Measurements from ENCODE around the gene RPL39L. TPM values are rescaled to one million over a fixed set of nuclear protein-coding genes. Genes with fewer than 3 reads are reported as not detected.
A peak's percentile ranks its signal among the peaks of the same experiment; 100 is the strongest.
"Not testable (repeated sequence)": the region's sequence is repeated elsewhere in the genome, so short reads cannot be mapped to it uniquely, and the experiment has no call there.

Gene RPL39L
- 40.4 and 45.9 TPM in 2 replicates for total RNA-seq

DNA sequence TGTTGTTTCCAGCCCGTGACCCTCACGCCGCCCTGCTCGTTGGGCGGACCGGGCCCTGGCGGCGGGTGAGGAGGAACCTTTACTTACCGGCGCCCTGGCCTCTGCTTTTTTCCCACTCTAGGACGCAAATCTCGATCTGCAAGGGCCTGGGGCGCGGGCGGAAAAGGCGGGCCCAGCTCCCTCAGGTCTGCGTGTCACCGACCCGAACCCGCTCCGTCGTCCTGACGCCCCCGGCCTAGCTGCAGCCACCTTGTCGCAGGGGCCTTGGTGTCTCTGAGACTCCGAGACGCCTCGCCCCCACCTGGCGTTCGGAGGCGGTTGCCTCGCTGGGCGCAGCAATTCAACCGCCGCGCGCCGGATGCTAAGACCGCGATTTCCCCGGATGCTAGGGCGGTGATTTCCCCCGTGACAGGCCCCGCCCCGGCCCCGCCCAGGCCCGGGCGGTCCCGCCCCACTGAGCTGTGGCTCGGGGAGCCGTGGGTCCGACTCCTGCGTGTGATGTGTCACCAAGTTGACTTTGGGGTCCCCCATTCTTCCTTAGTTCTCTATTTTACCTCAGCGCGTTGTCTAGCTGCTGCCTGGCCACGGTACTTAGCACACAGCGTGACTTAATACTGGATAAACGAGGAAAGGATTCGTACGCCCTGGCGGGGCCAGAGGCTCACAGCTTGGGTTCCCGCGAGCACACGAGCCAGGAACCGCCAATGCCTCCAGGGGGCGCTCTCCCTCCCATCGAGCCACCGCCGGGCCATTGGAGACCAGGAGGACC is at the start of gene RPL39L:
Gene RPL39L, minus strand, starts transcription at position 371 of the 769 bp plus-strand sequence. CDS start 18,196 bp downstream, outside the sequence.
- peak; percentile 41 for DNase-seq (ENCODE audit: low read depth, low spot score)

DNA sequence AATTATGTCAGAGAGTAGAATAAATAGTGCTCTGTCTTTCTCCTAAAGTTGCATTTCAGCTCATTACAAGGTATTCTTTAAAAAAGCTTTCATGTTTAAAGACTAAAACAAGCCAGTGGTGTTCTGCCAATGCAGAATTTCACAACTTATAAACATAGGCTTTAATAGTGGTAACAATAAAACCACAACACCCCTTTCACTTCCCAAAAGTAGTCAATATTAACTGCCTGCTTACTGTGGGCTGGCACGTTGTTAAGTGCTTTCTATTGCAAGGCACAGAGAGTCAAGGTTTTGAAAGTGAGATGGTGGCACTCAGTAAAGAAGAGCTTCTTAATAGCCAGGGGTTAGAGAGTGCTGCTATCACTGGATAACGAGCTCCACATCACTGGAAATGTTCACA is 49.6 kb upstream of the RPL39L start:
- DNase-seq (ENCODE audit: low read depth, low spot score): no peak

DNA sequence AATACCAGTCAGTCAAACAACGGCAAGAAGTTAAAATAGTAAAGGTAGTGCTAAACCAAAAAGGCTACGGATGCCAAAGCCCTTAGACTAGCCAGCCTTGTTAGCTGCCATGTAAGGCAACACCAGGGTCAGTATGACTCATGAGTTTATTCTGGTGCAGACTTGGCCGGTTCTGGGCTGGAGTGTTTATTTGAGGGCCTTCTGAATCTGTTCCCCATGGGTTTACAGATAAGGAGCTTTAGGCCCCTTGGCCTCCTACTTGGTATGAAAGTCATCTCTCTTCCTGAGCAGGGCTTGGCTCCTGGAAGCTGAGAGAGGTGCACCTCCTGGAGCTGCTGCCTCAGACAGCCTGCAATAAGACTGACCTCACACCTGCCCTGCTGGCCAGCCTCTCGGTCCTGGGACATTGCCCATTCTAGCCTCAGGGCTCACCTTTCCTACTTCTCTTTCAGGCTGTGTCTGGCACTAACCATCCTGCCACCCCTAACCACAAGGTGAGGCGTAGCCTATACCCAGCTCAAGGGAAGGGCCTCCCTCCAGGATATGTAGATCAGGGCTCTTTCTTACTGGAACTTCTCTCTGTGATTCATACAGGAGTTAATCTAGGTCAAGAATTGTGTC is 47.6 kb upstream of the RPL39L start:
- DNase-seq (ENCODE audit: low read depth, low spot score): no peak

DNA sequence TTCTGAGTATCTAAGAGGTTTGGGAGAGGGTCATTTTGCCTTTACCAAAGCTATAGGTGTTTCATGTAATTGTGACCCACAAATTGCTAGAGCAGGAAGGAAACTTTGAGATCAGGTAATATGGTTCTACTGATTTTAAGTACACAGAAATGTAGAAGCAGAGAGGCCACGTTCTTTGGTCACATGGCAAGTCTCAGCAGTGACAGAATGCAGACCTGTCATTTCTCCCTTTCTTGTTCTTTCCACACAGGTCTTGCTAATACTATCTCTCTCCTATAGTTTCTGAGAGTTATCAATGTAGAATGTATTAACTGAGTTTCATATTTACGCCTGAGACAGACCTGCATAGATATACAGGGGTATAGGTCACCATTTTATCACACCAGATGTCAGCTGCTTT is 47.1 kb upstream of the RPL39L start:
- no peak for DNase-seq (ENCODE audit: low read depth, low spot score)

DNA sequence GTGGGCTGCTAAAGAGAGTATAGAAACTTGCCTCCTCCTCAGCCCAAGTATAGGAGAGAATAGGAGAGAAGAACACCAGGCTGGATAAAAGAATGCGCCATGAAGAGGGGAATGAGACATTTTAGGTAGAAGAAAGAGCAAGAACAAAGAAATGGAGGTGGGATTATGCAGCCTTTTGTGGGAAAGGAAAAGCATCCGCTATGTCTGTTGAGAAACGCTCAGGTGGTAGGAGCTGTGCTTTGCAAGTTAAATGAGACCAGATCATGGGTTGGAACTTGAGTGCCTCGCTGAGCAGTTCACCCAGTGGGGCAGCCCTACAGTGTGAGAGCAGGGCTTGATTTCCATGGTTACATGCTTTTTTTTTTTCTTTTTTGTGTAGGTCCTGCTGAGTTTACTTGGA is 46.5 kb upstream of the RPL39L start:
- DNase-seq (ENCODE audit: low read depth, low spot score): no peak

DNA sequence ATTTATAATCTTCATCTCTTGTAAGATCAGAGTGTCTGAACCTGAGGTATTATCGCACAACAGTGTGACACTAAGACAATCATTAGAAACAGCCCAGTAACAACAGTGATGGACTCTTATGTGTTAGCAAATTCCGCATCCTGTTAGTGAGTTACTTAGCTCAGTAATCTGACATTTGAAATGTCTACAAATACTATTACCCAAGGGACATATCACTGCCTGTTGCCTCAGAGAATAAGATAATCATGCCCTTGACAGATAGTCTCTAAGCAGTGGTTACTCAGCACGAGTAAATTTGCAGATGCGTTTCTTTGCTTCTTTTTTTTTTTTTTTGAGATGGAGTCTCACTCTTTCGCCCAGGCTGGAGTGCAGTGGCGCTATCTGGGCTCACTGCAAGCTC is 44.6 kb upstream of the RPL39L start:
- no peak for DNase-seq (ENCODE audit: low read depth, low spot score)

DNA sequence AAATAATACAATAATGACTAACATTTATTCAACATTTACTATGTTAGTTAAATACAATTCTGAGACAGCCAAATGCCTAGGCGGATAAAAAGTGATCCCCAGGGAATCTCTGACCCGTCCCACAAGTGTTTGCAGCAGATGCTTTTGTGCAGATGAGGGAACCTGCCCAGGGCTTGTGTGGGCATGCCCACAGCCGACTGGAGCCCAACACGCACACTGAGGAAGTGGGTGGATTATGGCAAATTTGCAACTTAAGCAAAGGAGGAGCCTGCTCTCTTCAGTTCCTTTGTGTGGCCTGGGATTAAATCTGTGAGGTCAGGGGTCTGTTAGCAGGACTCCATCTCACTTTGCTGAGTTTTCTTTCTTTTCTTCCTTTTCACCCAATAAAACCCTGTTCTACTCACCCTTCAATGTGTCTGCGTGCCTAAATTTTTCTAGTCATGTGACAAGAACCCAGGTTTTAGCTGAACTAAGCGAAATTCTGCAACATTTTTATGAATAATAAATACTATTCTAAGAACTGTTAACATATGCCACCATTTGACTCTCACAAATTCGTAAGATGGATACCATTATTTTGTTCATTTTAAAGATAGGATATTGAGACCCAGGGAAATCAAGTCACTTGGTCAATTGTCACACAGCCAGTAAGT is 44.0 kb upstream of the RPL39L start:
- DNase-seq (ENCODE audit: low read depth, low spot score): no peak

DNA sequence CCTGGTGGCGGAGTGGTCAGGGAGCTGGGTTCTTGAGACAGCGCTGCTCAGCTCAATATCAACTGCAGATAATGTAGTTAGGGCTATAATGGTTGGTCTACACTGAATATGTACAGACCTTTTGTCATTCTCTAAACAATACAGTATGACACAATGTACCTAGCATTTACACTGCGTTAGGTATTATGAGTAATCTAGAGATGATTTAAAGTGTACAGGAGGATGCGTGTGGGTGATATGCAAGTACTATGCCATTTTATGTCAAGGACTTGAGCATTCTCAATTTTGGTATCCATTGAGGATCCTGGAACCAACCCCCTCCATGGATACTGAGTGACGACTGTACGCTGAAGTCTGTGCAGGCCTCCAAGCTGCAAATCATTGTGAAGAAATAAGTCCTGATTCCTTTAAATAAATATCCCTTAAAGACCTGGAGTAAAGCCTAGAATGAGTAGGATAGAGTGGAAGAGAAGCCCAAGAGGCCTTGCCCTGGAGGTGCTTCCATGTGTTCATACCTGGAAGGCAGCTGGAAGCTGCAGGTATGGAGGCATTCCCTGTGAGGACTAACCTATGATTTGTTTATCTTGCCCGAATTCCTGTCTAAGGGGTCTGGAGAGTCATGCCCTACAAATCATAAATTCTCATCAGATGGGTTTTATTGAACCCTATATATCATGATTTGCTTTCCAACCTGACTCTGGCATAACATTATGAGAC is 42.3 kb upstream of the RPL39L start:
- no peak for DNase-seq (ENCODE audit: low read depth, low spot score)

DNA sequence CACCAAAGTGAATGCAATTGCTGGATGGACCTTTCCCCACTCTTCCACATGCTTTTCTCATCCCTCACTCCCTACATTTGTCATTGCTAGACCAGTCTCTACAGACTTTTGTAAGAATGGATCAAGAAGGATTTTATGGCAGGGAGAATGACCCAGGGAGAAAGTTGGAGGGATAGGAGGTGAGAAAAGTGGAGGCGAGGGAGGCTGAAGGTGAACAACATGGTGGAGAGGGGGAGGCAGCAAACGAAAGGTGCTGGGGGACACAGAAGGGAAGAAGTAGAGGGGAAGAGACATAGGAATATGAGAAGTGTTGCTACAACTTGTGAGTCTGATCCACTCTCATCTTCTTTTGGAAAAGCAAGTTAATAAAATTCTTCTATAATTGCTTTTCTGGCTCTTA is 33.6 kb upstream of the RPL39L start:
- DNase-seq (ENCODE audit: low read depth, low spot score): no peak

DNA sequence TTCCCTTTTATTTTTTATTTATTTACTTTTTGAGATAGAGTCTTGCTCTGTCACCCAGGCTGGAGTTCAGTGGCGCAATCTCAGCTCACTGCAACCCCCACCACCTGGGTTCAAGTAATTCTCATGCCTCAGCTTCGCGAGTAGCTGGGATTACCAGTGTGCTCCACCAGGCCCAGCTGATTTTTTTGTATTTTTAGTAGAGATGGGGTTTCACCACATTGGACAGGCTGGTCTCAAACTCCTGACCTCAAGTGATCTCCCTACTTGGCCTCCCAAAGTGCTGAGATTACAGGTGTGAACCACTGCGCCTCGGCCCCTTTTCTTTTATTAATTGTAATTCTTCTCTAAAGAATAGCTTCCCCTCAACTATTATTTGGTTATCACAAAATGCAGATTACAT is 31.6 kb upstream of the RPL39L start:
- not testable (repeated sequence) for DNase-seq (ENCODE audit: low read depth, low spot score)

DNA sequence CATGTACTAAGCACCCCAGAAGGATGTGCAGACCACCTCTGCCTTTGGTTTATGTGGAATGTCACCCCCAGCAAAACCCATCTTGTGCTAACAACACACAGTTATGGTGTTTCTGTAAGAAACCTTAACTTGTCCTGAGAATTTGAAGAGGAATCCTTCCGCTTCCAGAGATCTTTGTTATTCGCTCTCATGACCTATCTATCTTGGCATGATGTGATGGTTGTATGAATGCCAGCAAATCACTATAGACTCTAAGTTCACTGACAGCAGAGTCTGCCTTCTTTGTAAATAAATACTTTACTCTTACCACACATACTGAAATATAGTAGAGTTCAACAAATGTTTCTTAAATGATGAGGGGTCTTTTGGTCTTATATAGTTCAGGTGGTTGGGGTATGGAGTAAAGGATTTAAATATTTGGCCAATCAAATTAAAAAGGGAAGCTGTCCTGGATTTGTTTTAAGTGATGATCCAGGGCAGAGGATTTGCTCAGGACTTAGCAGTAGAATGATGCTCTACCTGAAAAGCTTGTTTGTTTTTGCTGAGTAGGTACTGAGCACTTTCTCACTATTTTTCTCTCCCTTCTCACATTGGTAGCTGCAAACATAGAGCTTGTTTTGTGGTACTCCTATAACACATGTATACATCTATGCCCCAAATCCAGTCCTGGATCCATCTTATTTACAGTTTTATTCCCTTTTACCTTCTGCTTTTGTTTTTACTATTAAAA is 30.1 kb upstream of the RPL39L start:
- no peak for DNase-seq (ENCODE audit: low read depth, low spot score)

DNA sequence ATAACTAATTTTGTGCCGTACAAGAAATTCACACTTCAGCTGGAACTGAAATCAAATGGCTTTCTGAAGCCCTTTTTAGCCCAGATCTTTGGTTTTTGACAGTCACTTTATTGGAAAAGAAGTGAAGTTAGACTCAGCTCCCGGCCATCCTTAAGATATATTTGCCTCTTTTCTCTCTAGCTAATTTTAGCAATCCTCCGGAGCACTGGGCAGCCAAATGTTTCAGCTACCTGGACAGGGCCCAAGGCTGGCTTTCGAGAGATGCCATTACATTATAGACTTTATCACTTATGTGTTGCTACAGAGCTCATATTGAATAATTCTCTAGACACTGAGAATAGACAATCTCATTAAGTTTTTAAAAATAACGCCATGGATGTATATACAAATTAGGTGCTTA is 28.5 kb upstream of the RPL39L start:
- DNase-seq (ENCODE audit: low read depth, low spot score): no peak

DNA sequence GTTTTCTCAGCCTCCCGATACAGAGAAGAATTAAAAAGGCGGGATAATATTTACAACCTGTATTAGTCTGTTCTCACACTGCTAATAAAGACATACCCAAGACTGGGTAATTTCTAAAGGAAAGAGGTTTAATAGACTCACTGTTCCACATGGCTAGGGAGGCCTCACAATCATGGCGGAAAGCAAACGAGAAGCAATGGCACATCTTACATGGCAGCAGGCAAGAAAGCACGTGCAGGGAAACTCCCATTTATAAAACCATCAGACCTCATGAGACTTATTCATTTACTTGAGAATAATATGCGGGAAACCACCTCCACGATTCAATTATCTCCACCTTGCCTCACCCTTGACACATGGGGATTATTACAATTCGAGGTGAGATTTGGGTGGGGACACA is 27.5 kb upstream of the RPL39L start:
- no peak for DNase-seq (ENCODE audit: low read depth, low spot score)

DNA sequence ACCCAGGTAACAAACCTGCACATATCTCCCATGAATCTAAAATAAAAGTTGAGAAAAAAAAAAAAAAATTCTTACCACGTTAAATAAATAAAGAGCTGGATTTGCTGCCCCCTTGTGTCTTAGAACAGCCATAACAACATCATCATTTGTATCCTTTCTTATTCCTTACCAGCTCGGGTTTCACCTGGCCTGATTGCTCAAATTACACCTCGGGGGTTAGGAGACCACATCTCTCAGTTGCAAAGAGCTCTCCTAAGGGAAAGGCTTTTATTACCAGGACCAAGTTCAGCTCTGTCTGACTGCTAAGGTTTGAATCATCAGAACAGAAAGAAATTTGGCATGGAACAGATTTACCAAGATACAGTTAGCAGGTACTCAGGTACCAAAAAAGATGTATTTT is 25.8 kb upstream of the RPL39L start:
- no peak for DNase-seq (ENCODE audit: low read depth, low spot score)

DNA sequence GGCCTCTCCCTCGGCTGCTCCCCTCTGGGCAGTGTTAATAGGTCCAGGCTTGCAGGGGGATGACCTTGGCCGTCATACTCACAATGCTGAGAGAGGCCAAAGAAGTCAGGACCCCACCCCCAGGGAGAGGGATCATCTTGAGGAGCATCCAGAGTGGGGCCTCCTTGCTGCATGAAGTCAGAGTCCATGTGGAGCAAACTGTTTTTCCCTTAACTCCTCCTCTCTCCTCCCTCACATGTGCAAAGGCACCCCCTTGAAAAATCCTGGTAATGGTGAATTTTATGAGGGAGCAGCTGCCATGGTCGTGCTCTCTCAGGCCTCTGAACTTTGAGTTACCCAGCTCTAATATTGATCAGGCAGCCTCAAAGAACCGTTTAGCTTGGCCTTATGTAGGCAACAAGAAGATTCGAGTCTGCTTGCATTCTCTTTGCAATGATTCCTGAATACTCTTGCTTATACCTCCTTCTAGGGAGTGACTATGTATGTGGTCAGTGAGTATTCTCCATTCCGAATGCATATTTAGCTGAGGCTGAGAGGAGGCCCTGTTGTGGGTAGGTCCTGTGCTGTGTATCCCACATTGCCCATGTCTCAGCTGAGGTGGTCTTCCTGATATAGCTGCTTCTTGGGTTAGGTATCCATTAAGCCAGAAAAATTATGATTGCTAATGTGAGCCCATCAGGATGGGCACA is 23.1 kb upstream of the RPL39L start:
- no peak for DNase-seq (ENCODE audit: low read depth, low spot score)

DNA sequence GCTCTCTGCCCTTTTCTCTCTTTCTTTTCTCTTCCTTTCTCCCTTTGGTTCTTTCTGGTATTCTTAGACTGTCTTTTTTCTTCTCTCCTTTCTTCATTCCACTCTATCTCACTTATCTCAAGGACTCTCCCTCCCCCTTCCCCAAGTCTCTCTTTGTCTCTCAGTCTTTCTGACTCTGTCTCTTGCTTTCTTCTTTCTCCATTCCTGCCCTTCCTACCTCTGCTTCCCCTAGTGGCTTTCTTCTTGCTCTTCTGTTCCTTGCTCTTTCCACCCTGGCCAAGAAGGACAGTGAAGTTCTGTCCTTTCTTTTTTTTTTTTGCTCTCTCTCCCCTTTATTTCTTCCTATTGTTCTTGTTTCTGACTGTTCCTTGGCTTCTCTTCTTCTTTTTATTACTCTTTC is 22.3 kb upstream of the RPL39L start:
- DNase-seq (ENCODE audit: low read depth, low spot score): no peak

DNA sequence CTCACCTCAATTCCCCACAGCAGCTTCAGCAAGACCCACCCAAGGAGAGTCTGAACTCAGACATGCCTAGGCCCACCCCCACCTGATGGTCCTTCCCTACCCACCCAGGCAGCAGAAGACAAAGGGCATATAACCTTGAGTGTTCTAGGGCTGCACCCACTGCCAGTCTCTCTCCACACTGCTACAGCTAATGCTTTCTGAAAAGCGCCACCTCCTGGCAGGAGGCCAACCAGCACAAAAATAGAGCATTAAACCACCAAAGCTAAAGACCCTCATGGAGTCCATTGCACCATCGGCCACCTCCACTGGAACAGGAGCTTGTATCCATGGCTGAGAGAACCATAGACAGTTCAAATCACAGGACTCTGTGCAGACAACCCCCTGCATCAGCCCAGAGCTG is 11.3 kb upstream of the RPL39L start:
- no peak for DNase-seq (ENCODE audit: low read depth, low spot score)

DNA sequence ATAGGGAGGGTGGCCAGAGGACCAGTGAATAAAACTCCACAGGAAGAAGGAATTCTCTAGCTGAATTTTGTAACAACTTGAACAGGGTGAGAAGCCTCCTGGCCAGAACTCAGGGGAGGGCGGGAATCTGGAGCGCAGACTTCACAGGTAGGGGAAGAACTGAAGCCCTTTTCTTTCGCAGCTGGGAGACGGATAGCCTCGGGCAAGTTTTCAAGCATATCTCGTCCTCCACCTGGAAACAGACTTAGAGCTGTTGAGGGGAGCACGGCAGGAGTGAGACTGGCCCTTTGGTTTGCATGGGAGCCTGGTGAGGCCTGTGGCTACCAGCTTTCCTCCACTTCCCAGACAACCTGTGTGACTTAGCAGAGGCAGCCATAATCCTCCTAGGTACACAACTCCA is 10.9 kb upstream of the RPL39L start:
- no peak for DNase-seq (ENCODE audit: low read depth, low spot score)

DNA sequence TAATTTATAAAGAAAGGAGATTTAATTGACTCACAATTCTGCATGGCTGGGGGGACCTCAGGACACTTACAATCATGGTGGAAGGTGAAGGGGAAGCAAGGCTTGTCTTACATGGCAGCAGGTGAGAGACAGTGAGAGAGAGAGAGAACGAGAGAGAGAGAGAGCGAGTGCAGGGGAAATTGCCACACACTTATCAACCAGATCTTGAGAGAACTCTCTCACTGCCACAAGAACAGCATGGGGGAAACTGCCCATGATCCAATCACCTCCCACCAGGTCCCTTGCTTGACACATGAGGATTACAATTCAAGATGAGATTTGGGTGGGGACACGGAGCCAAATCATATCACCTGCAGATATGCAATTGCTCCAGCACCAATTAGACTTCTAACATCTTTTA is 7.1 kb upstream of the RPL39L start:
- DNase-seq (ENCODE audit: low read depth, low spot score): no peak

DNA sequence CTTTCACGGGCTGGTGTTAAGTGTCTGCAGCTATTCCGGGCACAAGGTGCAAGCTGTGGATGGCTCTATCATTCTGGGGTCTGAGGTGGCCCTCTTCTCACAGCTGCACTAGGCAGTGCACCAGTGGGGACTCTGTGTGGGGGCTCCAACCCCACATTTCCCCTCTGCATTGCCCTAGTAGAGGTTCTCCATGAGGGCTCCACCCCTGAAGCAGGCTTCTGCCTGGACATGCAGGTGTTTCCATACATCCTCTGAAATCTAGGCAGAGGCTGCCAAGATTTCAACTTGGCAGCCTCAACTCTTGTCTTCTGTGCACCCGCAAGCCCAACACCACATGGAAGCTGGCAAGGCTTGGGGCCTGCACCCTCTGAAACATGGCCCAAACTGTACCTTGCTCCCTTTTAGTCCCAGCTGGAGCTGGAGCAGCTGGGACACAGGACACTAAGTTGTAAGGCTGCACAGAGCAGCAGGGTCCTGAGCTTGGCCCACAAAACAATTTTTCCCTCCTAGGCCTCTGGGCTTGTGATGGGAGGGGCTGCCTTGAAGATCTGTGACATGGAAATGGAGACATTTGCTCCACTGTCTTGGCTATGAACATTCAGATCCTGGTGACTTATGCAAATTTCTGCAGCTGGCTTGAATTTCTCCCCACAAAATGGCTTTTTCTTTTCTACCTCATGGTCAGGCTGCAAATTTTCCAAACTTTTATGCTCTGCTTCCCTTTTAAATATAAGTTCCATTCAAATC is 6.0 kb upstream of the RPL39L start:
- no peak for DNase-seq (ENCODE audit: low read depth, low spot score)

Measured in pulmonary artery endothelial cell (primary cell).